H9 (cell line): Measurements from ENCODE around the gene RAB31. TPM values are rescaled to one million over a fixed set of nuclear protein-coding genes. Genes with fewer than 3 reads are reported as not detected.

ENCODE experiments used
- DNase-seq: peaks from one replicate; pipeline ENCODE4 v3.0.0-alpha.2; 2017
- H2AFZ ChIP-seq: one replicate; pipeline ENCODE4 v1.6.1; 2013; ENCODE audit warnings: mild to moderate bottlenecking, low read length, control low read depth, moderate library complexity
- H2AK5ac ChIP-seq: 2 replicates; pipeline ENCODE4 v1.6.1; 2013; ENCODE audit warnings: low read length, control low read depth, mixed read lengths; ENCODE audit not compliant: insufficient read length
- H2BK120ac ChIP-seq: one replicate; pipeline ENCODE4 v1.6.1; 2013; ENCODE audit warnings: low read depth, mild to moderate bottlenecking, low read length, control low read depth, inconsistent platforms; ENCODE audit not compliant: poor library complexity, severe bottlenecking
- H2BK12ac ChIP-seq: 2 replicates; pipeline ENCODE4 v1.6.1; 2013; ENCODE audit warnings: low read length, control low read depth, mixed read lengths, low read depth; ENCODE audit not compliant: insufficient read length
- H2BK15ac ChIP-seq: 2 replicates; pipeline ENCODE4 v1.6.1; 2013; ENCODE audit warnings: low read depth, low read length, control low read depth
- H2BK20ac ChIP-seq: one replicate; pipeline ENCODE4 v1.6.1; 2013; ENCODE audit warnings: low read depth, mild to moderate bottlenecking, low read length, control low read depth, inconsistent platforms; ENCODE audit not compliant: poor library complexity, severe bottlenecking
- H2BK5ac ChIP-seq: 2 replicates; pipeline ENCODE4 v1.6.1; 2013; ENCODE audit warnings: low read length, control low read depth, mixed read lengths; ENCODE audit not compliant: insufficient read length
- H3K14ac ChIP-seq: 2 replicates; pipeline ENCODE4 v1.6.1; 2013; ENCODE audit warnings: low read length, control low read depth; ENCODE audit not compliant: insufficient read depth
- H3K18ac ChIP-seq: 2 replicates; pipeline ENCODE4 v1.6.1; 2013; ENCODE audit warnings: low read depth, mild to moderate bottlenecking, mixed read lengths, low read length, control low read depth; ENCODE audit not compliant: insufficient read length
- H3K23ac ChIP-seq: 2 replicates; pipeline ENCODE4 v1.6.1; 2013; ENCODE audit warnings: low read length, control low read depth, mixed read lengths, low read depth; ENCODE audit not compliant: insufficient read length
- H3K23me2 ChIP-seq: 2 replicates; pipeline ENCODE4 v1.6.1; 2013; ENCODE audit warnings: low read depth, mild to moderate bottlenecking, mixed read lengths, low read length, control low read depth; ENCODE audit not compliant: insufficient read length, poor library complexity, severe bottlenecking
- H3K27ac ChIP-seq: 2 replicates; pipeline ENCODE4 v1.5.1; 2013; ENCODE audit warnings: low read length, control low read depth, mixed read lengths, low read depth; ENCODE audit not compliant: insufficient read length
- H3K27me3 ChIP-seq: 2 replicates; pipeline ENCODE4 v1.6.1; 2013; ENCODE audit warnings: low read length, control low read depth, inconsistent platforms; ENCODE audit not compliant: insufficient read depth
- H3K4ac ChIP-seq: 2 replicates; pipeline ENCODE4 v1.6.1; 2013; ENCODE audit warnings: low read depth, mild to moderate bottlenecking, control low read depth, inconsistent platforms, low read length, moderate library complexity
- H3K4me1 ChIP-seq: 2 replicates; pipeline ENCODE4 v1.6.1; 2013; ENCODE audit warnings: low read length, control low read depth, inconsistent platforms; ENCODE audit not compliant: insufficient read depth
- H3K4me2 ChIP-seq: 2 replicates; pipeline ENCODE4 v1.6.1; 2013; ENCODE audit warnings: low read length, control low read depth, mixed read lengths; ENCODE audit not compliant: insufficient read length, insufficient read depth
- H3K56ac ChIP-seq: 2 replicates; pipeline ENCODE4 v1.6.1; 2013; ENCODE audit warnings: low read depth, mild to moderate bottlenecking, mixed read lengths, low read length, control low read depth; ENCODE audit not compliant: insufficient read length
- H3K79me1 ChIP-seq: 2 replicates; pipeline ENCODE4 v1.6.1; 2013; ENCODE audit warnings: low read depth, mild to moderate bottlenecking, moderate library complexity, low read length, control low read depth, inconsistent platforms; ENCODE audit not compliant: insufficient read depth, poor library complexity, severe bottlenecking
- H3K79me2 ChIP-seq: 2 replicates; pipeline ENCODE4 v1.6.1; 2013; ENCODE audit warnings: low read length, control low read depth, inconsistent platforms; ENCODE audit not compliant: insufficient read depth
- H3K9ac ChIP-seq: 2 replicates; pipeline ENCODE4 v1.6.1; 2013; ENCODE audit warnings: low read length, control low read depth, mixed read lengths; ENCODE audit not compliant: insufficient read length; ENCODE audit errors: extremely low read depth
- H3K9me3 ChIP-seq: one replicate; pipeline ENCODE4 v1.6.1; 2013; ENCODE audit warnings: low read depth, low read length, inconsistent platforms; ENCODE audit not compliant: control insufficient read depth
- H3T11ph ChIP-seq: one replicate; pipeline ENCODE4 v1.6.1; 2013; ENCODE audit warnings: mild to moderate bottlenecking, low read length, control low read depth, inconsistent platforms
- H4K20me1 ChIP-seq: one replicate; pipeline ENCODE4 v1.6.1; 2013; ENCODE audit not compliant: control insufficient read depth, insufficient read length, insufficient read depth
- H4K5ac ChIP-seq: 2 replicates; pipeline ENCODE4 v1.6.1; 2013; ENCODE audit warnings: low read depth, mild to moderate bottlenecking, mixed read lengths, low read length, control low read depth; ENCODE audit not compliant: insufficient read length
- H4K8ac ChIP-seq: replicated peaks from 2 replicates; pipeline ENCODE4 v1.6.1; 2013; ENCODE audit warnings: low read length, control low read depth, mixed read lengths, low read depth; ENCODE audit not compliant: insufficient read length
- H4K91ac ChIP-seq: 2 replicates; pipeline ENCODE4 v1.6.1; 2013; ENCODE audit warnings: low read depth, mild to moderate bottlenecking, moderate library complexity, mixed read lengths, low read length, control low read depth; ENCODE audit not compliant: insufficient read length
- H3K27ac Mint-ChIP-seq, 3 experiments: 2 replicates in 2 of 3; 3 replicates in 1 of 3; pipeline ENCODE4 v1.8.0; 2020 to 2021; ENCODE audit warnings: mixed read lengths in 3 of 3, mild to moderate bottlenecking in 1 of 3, moderate library complexity in 1 of 3
- H3K27me3 Mint-ChIP-seq: 2 replicates; pipeline ENCODE4 v1.8.0; 2021; ENCODE audit warnings: low read depth, mild to moderate bottlenecking, moderate library complexity, mixed read lengths
- H3K36me3 Mint-ChIP-seq, 3 experiments: 2 replicates in 2 of 3; 3 replicates in 1 of 3; pipeline ENCODE4 v1.8.0; 2020 to 2021; ENCODE audit warnings: low read depth in 3 of 3, mixed read lengths in 3 of 3; ENCODE audit not compliant: insufficient read depth in 1 of 3
- H3K4me1 Mint-ChIP-seq, 2 experiments: 2 replicates each; pipeline ENCODE4 v1.8.0; 2020; ENCODE audit warnings: mixed read lengths in 2 of 2
- H3K4me3 Mint-ChIP-seq, 2 experiments: 2 replicates in 1 of 2; 3 replicates in 1 of 2; pipeline ENCODE4 v1.8.0; 2020 to 2021; ENCODE audit warnings: mild to moderate bottlenecking in 2 of 2, mixed read lengths in 2 of 2, moderate library complexity in 1 of 2
- H3K9me3 Mint-ChIP-seq, 2 experiments: 2 replicates in 1 of 2; 3 replicates in 1 of 2; pipeline ENCODE4 v1.8.0; 2020; ENCODE audit warnings: mild to moderate bottlenecking in 2 of 2, mixed read lengths in 2 of 2, moderate library complexity in 1 of 2
- WGBS: extraction: QIAGEN DNeasy Blood & Tissue Kit; methylation state at CpG from one replicate; pipeline ENCODE4 v1.1.7; 2013; ENCODE audit warnings: missing lambda C conversion rate, low lambda C conversion rate, mixed read lengths; ENCODE audit not compliant: insufficient read length; ENCODE audit errors: extremely low coverage; 5-methylcytosine and 5-hydroxymethylcytosine counted together
- total RNA-seq: library from RNA; stranded (reverse); gene quantifications from 2 replicates; pipeline ENCODE4 v1.2.1, GENCODE V29; 2021
- TF ChIP-seq, protein P1 (sequence below): fragments of 200-600 bp; sonication (generic); conservative IDR thresholded peaks from 3 replicates; pipeline ENCODE4 v1.8.0; 2021; ENCODE audit warnings: antibody characterized with exemption, mild to moderate bottlenecking

The RAB31 gene
- total RNA-seq, 1 experiment from 2014 or later: 22.4 TPM

DNA sequence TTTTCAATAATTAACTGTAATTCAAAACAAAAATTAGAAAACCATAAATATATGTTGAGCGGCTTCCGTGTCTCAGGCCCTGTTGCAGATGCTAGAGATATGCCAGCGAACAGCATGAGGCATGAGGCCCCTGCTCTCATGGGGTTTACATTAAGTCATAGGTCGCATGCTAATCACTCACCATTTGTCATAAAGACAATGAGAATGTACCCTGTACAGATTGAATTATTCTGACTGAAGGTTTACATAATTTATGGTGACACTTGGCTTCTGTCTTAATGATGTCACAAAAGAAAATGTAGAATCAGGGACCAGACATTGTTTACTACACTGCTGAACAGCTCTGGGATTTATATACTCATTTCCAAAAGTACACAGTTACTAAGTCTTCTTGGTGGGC lies 199.8 kb downstream of the RAB31 start:
- H3K4me3 Mint-ChIP-seq: no peak overlapping the region
- Histone ChIP-seq H3K79me2 (no peaks in the 10 kb centered on the region), H3K56ac (no peak overlapping the region), H2BK15ac (no peak overlapping the region), H3T11ph (no peak overlapping the region), H3K9me3 (no peaks in the 10 kb centered on the region), H3K4me1 (no peaks in the 10 kb centered on the region), H3K79me1 (no peaks in the 10 kb centered on the region), H2BK12ac (no peak overlapping the region), H4K20me1 (no peaks in the 10 kb centered on the region), H3K27me3 (no peaks in the 10 kb centered on the region), H3K23ac (no peak overlapping the region), H4K91ac (no peak overlapping the region), H3K23me2 (no peaks in the 10 kb centered on the region), H3K14ac (no peak overlapping the region), H3K4ac (no peak overlapping the region), H2BK5ac (no peak overlapping the region), H3K18ac (no peak overlapping the region), H2AK5ac (no peak overlapping the region), H3K4me2 (no peak overlapping the region), H4K5ac (no peak overlapping the region), H2BK120ac (no peak overlapping the region), H4K8ac (no peak overlapping the region), H2AFZ (no peak overlapping the region), H3K9ac (no peak overlapping the region), H3K27ac (no peak overlapping the region), H2BK20ac (no peak overlapping the region)
- no peak for DNase-seq
- no peaks in the 10 kb centered on the region for H3K36me3 Mint-ChIP-seq
- peaks cover 5 to 7% of the 10 kb centered on the region in 2 experiments for H3K4me1 Mint-ChIP-seq
- H3K27ac Mint-ChIP-seq: no peak overlapping the region
- H3K27me3 Mint-ChIP-seq: peaks cover 2% of the 10 kb centered on the region
- WGBS: no CpG with 5 or more reads among the region's 4 CpGs
- TF ChIP-seq, protein P1, sequence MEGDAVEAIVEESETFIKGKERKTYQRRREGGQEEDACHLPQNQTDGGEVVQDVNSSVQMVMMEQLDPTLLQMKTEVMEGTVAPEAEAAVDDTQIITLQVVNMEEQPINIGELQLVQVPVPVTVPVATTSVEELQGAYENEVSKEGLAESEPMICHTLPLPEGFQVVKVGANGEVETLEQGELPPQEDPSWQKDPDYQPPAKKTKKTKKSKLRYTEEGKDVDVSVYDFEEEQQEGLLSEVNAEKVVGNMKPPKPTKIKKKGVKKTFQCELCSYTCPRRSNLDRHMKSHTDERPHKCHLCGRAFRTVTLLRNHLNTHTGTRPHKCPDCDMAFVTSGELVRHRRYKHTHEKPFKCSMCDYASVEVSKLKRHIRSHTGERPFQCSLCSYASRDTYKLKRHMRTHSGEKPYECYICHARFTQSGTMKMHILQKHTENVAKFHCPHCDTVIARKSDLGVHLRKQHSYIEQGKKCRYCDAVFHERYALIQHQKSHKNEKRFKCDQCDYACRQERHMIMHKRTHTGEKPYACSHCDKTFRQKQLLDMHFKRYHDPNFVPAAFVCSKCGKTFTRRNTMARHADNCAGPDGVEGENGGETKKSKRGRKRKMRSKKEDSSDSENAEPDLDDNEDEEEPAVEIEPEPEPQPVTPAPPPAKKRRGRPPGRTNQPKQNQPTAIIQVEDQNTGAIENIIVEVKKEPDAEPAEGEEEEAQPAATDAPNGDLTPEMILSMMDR: no peak
- peaks cover 0 to 3% of the 10 kb centered on the region in 2 experiments; a peak in 1 of 5 replicates for H3K9me3 Mint-ChIP-seq
